Ovary (tissue), 9 donors: ENCODE results near the gene MAML1. TPM values are rescaled to one million over a fixed set of nuclear protein-coding genes. Genes with fewer than 3 reads are reported as not detected.

Source experiments
- DNase-seq, 5 donors: peaks; one replicate each; pipeline ENCODE4 v3.0.0-alpha.2; 2019 to 2020
- H3K27ac ChIP-seq, 2 donors: fragments of 200-600 bp; one replicate each; pipeline versions ENCODE4 v1.5.1 to v1.8.0; 2019 to 2022
- H3K27me3 ChIP-seq: fragments of 200-600 bp; one replicate; pipeline ENCODE4 v1.8.0; 2022
- H3K36me3 ChIP-seq: fragments of 200-600 bp; sonication (generic); one replicate; pipeline ENCODE4 v1.5.1; 2019
- H3K4me1 ChIP-seq: one replicate; pipeline ENCODE4 v1.8.1; 2013; ENCODE audit warnings: mild to moderate bottlenecking, moderate library complexity; ENCODE audit not compliant: insufficient read depth
- H3K4me3 ChIP-seq: fragments of 200-600 bp; sonication (generic); one replicate; pipeline ENCODE4 v1.5.1; 2017
- H3K9me3 ChIP-seq, 2 donors: fragments of 200-600 bp in 1 of 2; sonication (generic) in 1 of 2; one replicate each; pipeline versions ENCODE4 v1.5.1 to v1.8.1; 2013 to 2019; ENCODE audit warnings: mild to moderate bottlenecking in 1 of 2, moderate library complexity in 1 of 2
- CTCF ChIP-seq, 3 donors: fragments of 450-650 bp in 2 of 3; fragments of 200-600 bp in 1 of 3; IDR thresholded peaks; one replicate each; pipeline versions ENCODE4 v1.5.1 to v1.8.0; 2016 to 2022; ENCODE audit warnings: antibody characterized with exemption in 3 of 3, mild to moderate bottlenecking in 1 of 3
- EP300 ChIP-seq: sonication (generic); formaldehyde crosslinking; IDR thresholded peaks from one replicate; pipeline ENCODE4 v1.6.1; 2017; ENCODE audit warnings: antibody characterized with exemption
- POLR2A ChIP-seq: fragments of 450-650 bp; IDR thresholded peaks from one replicate; pipeline ENCODE4 v1.6.1; 2017; ENCODE audit warnings: antibody characterized with exemption, mild to moderate bottlenecking, moderate library complexity
- WGBS, 3 donors: extraction: QIAGEN DNeasy Blood & Tissue Kit in 1 of 3; methylation state at CpG; one replicate each; pipeline versions ENCODE4 v1.1.5 to v1.1.7; 2013 to 2017; 5-methylcytosine and 5-hydroxymethylcytosine counted together
- intact Hi-C, 4 donors: fragments of 100-400 bp; cut with DNase I; formaldehyde crosslinking; loops; one replicate each; pipeline versions ENCODE4 v1.11.0 to v1.15.1; 2022 to 2023
- polyA plus RNA-seq, 2 donors: library from polyadenylated mRNA; stranded (reverse); fragments of 200-250 nt in 1 of 2; fragments of 350-450 nt in 1 of 2; fragmentation: Illumina TruSeq in 1 of 2; extraction: RNeasy Lipid Tissue Mini Kit (QIAGEN cat#74804) in 1 of 2; gene quantifications; one replicate each; pipeline ENCODE4 v1.2.3, GENCODE V29; 2013 to 2014
- total RNA-seq, 7 donors: library from RNA; depleted of rRNA in 2 of 7; stranded (reverse); fragments of >200 nt in 2 of 7; fragmentation: NEBNext Ultra II Directional in 3 of 7; extraction: Animal tissue kit (Norgen Biotek cat#: 25700) in 3 of 7; gene quantifications; one replicate each; pipeline versions ENCODE4 v1.1.0 to v1.2.4, GENCODE V29; 2016 to 2023
- donor health status: DM: no; HTN: no; CAD: no; lungs with moderate emphysema.
- donor health status: DM: no; HTN: no; CAD: no.
- donor health status: Bipolar disorder and iron deficiency.
- donor health status: DM: yes; HTN: yes; CAD: no.
- donor health status: DM: no; HTN: no; CAD: no.
- donor health status: DM: yes; HTN: yes; CAD: no.

The MAML1 gene
- total and polyA plus RNA-seq, 9 donors, result 18.4 to 40.1 (median 29.9) TPM

- H3K27me3 ChIP-seq, result no peaks in the 10 kb centered on the region
- intact Hi-C loops, result no loop called here
- no peak overlapping the region for H3K27ac ChIP-seq
- no peak for TF ChIP-seq POLR2A
- no peak for TF ChIP-seq EP300
- TF ChIP-seq CTCF (IDR thresholded peaks at IDR 0.05), result no peak
- H3K4me3 ChIP-seq, result no peak overlapping the region
- no peaks in the 10 kb centered on the region for H3K36me3 ChIP-seq
- no peak for DNase-seq
- 72 to 76% (median 75%) methylated on average over 3 of the region's 3 CpGs for WGBS, 3 donors
- peaks cover 9% of the 10 kb centered on the region for H3K4me1 ChIP-seq
- no peaks in the 10 kb centered on the region for H3K9me3 ChIP-seq
These were observed 81.5 kb downstream of the MAML1 start for GRCh38 chr5:179814090-179814489.

GRCh38 chr5:179815491-179816249 lies 83.0 kb downstream of the MAML1 start:
- no peaks in the 10 kb centered on the region for H3K36me3 ChIP-seq
- H3K4me1 ChIP-seq, result peaks cover 21% of the 10 kb centered on the region
- no peak overlapping the region for H3K4me3 ChIP-seq
- no peak for TF ChIP-seq CTCF (IDR thresholded peaks at IDR 0.05)
- no peak for TF ChIP-seq POLR2A
- no peak for TF ChIP-seq EP300
- intact Hi-C loops, result no loop called here
- DNase-seq, result peak in 2 of 5 donors; percentile 33 to 37
- no peaks in the 10 kb centered on the region for H3K27me3 ChIP-seq
- H3K27ac ChIP-seq, result no peak overlapping the region
- no peaks in the 10 kb centered on the region for H3K9me3 ChIP-seq
- 94 to 95% (median 95%) methylated on average over 21 of the region's 21 CpGs for WGBS, 3 donors

- Histone ChIP-seq H3K27me3 (no peaks in the 10 kb centered on the region), H3K4me1 (peaks cover 21% of the 10 kb centered on the region), H3K27ac (peak overlapping the region; percentile 53 to 79), H3K4me3 (peak overlapping the region; percentile 40), H3K36me3 (no peaks in the 10 kb centered on the region), H3K9me3 (no peaks in the 10 kb centered on the region)
- intact Hi-C loops, result no loop called here
- 46 to 54% (median 47%) methylated on average over 23 of the region's 23 CpGs for WGBS, 3 donors
- DNase-seq, result peak; percentile 35 to 52 (median 44)
- no peak for TF ChIP-seq POLR2A
- TF ChIP-seq CTCF (IDR thresholded peaks at IDR 0.05), result no peak
- TF ChIP-seq EP300, result no peak
These were observed 83.8 kb downstream of the MAML1 start for GRCh38 chr5:179816401-179816795.

- intact Hi-C loops, result no loop called here
- 1 to 6% (median 1%) methylated on average over 29 to 72 of the region's 72 CpGs for WGBS, 3 donors
- no peaks in the 10 kb centered on the region for H3K36me3 ChIP-seq
- H3K9me3 ChIP-seq, result no peaks in the 10 kb centered on the region
- H3K4me3 ChIP-seq, result peak overlapping the region; percentile 40
- TF ChIP-seq EP300 (no peak), POLR2A (peak; percentile 9), CTCF (IDR thresholded peaks at IDR 0.05) (peak in 1 of 3 donors; percentile 15)
- peak overlapping the region; percentile 53 to 79 for H3K27ac ChIP-seq
- H3K27me3 ChIP-seq, result no peaks in the 10 kb centered on the region
- H3K4me1 ChIP-seq, result peaks cover 21% of the 10 kb centered on the region
- DNase-seq, result peak in 4 of 5 donors; percentile 54 to 64 (median 58)
These were observed 84.3 kb downstream of the MAML1 start for GRCh38 chr5:179816796-179817469.
